GM18951 (cell line): ENCODE results near the gene SPON1.
"Not testable (repeated sequence)": the region's sequence is repeated elsewhere in the genome, so short reads cannot be mapped to it uniquely, and the experiment has no call there.

Experiments
- POLR2A ChIP-seq: IDR thresholded peaks from 4 replicates; pipeline ENCODE4 v1.6.1; 2011; ENCODE audit warnings: mild to moderate bottlenecking; ENCODE audit not compliant: insufficient read length, insufficient read depth; ENCODE audit errors: extremely low read depth
- in situ Hi-C: fragments of 300-500 bp; cut with MboI; formaldehyde crosslinking; loops from one replicate; pipeline ENCODE4 v1.12.0; 2022; ENCODE audit warnings: low sequenced_read_pairs, mixed read lengths, inconsistent platforms; ENCODE audit not compliant: unreplicated experiment

SPON1 gene

GRCh38 chr11:14259186-14259784 lies 296.8 kb downstream of the SPON1 start:
- no peak for TF ChIP-seq POLR2A

DNA sequence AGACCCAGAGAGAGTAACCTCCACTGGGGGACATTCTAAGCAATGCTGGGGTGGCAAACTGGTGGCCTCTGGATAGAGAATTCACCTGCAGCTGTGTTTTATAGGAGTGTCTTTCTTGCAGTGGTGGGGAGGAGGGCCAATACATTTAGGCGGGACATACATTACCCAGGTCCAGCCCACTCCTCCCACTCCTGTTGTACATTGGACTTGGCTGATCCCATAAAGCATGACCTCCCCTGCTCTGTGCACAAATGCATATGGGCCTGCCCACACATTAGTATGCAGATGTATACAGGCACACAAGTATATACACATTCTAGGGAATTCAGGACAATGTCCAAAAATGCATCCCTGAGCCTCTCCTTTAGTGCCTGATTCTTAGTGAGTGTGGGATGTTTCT lies 297.4 kb downstream of the SPON1 start:
- TF ChIP-seq POLR2A: no peak
- in situ Hi-C loops: loop anchor here (10.0 kb wide), 1 partner anchor 485 kb away; no protein-coding TSS in a partner anchor

More at GRCh38 chr11:14259186-14259784, 296.8 kb downstream of the SPON1 start:
- in situ Hi-C loops: loop anchor here (10.0 kb wide), 1 partner anchor 484 kb away; no protein-coding TSS in a partner anchor

DNA sequence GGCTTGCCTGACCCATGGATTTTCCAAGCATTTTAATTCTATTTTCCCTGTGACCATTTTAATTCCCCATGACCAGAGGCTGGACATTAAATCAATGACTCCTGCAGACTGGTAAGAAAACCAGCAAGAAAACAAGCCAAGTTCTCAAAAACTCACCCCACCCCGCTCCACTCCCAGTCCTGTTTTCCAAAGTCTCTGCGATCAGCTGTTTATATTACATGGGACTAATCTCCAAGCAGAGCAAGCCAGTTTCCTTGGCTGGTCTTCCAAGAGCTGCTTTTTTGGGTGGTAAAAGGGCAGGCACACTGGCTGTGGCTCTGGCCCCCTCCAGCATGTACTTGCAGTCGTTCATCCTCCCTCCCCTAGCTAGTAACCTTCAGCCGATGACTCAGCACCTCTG lies 298.5 kb downstream of the SPON1 start:
- in situ Hi-C loops: no loop called here
- TF ChIP-seq POLR2A: no peak

GRCh38 chr11:14262271-14262846 lies 299.8 kb downstream of the SPON1 start:
- no peak for TF ChIP-seq POLR2A
- in situ Hi-C loops: no loop called here

DNA sequence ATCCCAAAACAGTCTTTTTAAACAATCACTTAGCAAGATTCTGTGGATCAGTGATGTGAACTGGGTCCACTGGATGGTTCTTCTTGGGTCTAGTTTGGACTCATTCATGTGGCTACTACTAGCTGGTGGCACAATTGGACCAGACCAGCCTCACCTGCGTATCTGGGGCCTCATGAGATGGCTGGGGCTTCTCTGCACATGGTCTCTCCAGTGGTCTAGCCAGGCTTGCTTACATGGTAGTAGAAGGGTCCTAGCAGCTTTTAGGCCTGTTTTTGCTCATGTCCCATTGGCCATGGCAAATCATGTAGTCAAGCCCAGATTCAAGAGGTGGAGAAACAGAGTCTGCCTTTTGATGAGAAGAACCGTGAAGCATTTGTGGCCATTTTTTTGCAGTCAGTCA lies 302.4 kb downstream of the SPON1 start:
- in situ Hi-C loops: no loop called here
- TF ChIP-seq POLR2A: no peak

GRCh38 chr11:14266622-14267021 lies 304.1 kb downstream of the SPON1 start:
- in situ Hi-C loops: no loop called here
- TF ChIP-seq POLR2A: no peak

- in situ Hi-C loops: no loop called here
- TF ChIP-seq POLR2A: no peak
These were observed 305.5 kb downstream of the SPON1 start for GRCh38 chr11:14267861-14268635.

DNA sequence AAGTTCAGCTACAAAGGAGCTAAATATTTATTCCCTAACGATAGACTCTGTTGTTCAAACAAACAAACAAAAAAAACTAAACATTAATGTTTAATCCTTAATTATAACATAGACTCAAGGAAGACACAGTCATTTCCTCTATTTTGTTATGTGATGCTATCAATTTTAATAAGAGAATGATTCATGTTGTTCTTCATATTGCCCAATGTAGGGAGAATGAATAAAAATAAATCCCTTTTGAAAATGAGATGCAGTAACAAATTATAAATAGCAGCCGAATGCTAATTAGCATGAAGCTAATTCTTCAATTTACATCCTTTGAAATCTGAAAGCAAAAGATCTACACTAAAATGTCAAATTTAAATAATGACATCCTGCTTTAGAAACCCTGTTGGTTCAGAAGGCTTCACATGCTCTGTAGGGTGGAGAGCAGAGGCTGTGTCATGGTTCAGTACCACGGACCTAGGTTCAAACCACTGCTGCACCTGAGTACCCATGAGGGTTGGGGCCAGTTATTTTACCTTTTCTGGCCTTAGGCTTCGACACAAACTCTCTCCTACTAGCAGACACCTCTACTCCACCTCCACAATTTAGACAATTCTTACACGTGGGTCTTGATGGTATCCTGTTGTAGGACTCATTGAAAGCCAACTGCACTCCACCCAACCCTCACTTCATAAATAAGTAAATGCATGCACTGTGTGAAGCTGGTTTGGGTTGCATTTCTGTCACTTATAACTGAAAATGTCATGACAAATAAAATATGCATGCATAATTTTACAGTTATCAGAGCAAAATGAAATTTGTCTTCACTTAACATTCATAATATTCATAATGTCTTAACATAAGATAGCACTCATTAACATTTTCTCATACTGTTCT lies 307.4 kb downstream of the SPON1 start:
- no peak for TF ChIP-seq POLR2A
- in situ Hi-C loops: no loop called here

DNA sequence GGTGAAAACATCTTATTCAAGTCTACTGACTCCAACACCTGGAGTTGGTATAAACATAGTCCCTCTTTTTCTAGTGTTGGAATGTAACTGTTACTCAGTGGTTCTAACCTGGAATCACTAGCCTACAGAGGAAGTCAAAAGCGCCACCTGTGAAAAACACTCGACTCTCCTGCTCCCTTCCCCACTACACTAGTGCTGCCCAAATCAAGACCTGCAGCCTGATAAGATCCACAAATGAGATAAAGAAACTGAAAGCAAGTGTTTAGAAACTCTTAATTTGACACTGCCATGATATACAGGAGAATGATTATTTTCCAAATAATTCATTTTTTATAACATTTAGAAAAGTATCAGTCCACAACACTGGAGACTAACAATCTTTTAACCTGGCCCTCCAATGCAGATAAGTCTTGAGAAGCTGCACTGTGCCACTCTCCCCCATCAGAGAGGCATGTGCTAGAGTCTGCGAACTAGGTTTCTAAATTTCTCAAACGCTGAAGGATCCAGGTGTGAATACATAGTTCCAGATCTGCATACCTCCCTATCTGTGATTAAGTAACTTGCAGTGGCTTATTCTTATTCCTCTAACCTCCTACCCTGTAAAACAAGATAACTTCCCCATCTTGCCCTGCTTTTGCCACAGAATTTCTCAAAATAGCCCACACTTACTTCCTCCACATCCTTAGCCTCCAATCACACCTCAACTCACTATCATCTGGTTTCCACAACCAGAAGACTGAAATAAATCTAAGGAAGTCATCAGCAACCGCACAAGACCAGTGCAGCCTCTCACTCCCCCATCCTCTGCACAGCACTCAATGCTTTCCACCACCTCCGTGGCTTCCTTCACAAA lies 308.4 kb downstream of the SPON1 start:
- TF ChIP-seq POLR2A: no peak
- in situ Hi-C loops: no loop called here

GRCh38 chr11:14273895-14274294 lies 311.4 kb downstream of the SPON1 start:
- no peak for TF ChIP-seq POLR2A
- in situ Hi-C loops: no loop called here

DNA sequence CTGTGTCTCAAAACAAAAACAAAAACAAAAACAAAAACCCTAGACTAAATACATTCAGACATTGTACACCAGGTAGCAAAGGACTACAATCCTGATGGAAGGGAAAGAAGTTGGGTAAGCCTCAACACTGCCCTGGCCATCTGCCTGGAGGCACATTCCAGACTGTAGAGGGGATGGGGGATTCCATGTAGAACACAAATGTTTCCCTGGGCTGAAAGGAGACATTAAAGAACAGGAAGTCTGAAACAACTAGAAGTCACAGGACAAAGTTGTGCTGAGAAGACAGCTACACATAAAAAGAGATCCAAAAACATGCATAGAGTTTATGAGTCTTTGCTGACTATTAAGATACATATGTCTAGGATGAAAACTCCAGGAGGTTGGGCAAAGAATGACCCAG lies 312.6 kb downstream of the SPON1 start:
- in situ Hi-C loops: no loop called here
- no peak for TF ChIP-seq POLR2A

GRCh38 chr11:14278869-14279268 lies 316.3 kb downstream of the SPON1 start:
- in situ Hi-C loops: not testable (repeated sequence)

- TF ChIP-seq POLR2A: no peak
- in situ Hi-C loops: no loop called here
These were observed 325.8 kb downstream of the SPON1 start for GRCh38 chr11:14288189-14288935.
